ENCODE results near the gene GLI1.

GLI1 gene

DNA sequence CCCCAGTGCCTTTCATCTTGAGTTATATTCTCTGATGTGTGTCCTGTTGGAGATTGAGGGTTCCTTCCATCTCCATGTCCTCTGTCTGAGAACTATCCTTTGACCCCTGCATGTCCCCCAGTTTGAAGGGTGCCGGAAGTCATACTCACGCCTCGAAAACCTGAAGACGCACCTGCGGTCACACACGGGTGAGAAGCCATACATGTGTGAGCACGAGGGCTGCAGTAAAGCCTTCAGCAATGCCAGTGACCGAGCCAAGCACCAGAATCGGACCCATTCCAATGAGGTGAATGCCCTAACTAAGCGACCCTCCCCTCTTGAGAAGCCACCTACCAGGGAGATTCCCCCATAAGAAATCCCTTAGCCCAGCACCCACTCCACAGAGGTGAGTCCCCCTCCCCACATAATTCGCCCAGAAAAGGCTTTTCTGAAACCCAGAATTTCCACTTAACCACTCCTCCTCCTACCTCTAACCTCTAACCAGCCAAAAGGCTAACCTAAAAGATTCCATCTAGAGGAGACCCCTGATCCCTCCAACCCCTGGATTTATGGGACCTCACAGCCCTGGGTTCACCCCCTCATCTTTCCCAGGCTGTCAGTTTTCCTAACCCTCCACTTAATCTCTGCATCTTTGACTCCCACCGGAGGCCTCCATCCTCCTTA lies 7.8 kb downstream of the GLI1 start:
- Histone ChIP-seq H4K20me1 (ENCODE audit: low read depth, low read length) (no peaks in the 10 kb centered on the region), H3K9me3 (ENCODE audit: insufficient read depth, low read length) (no peaks in the 10 kb centered on the region), H3K79me2 (ENCODE audit: insufficient read depth, low read length) (no peaks in the 10 kb centered on the region), H3F3A (ENCODE audit: insufficient read depth) (no peaks in the 10 kb centered on the region), H3K27ac (ENCODE audit: low read depth, low read length) (no peak overlapping the region), H3K4me2 (ENCODE audit: low read depth, low read length, poor library complexity, severe bottlenecking) (no peak overlapping the region), H3K9ac (ENCODE audit: low read length) (no peak overlapping the region), H3K36me3 (ENCODE audit: low read length) (no peaks in the 10 kb centered on the region), H2AFZ (ENCODE audit: low read depth, low read length, severe bottlenecking) (no peak overlapping the region), H3K4me3 (ENCODE audit: insufficient read depth, low read length, poor library complexity, severe bottlenecking) (no peak overlapping the region), H3K9me2 (replicated peaks; ENCODE audit: insufficient read depth, low read length) (no peaks in the 10 kb centered on the region), H3K27me3 (ENCODE audit: low read length) (no peaks in the 10 kb centered on the region)
- TF ChIP-seq CTCF (IDR thresholded peaks at IDR 0.05; ENCODE audit: insufficient read depth, low read length, poor library complexity, severe bottlenecking) (no peak), EZH2phosphoT487 (conservative IDR thresholded peaks at IDR 0.05; ENCODE audit: low read length) (no peak)

- H3K27me3 ChIP-seq (ENCODE audit: low read length) = no peaks in the 10 kb centered on the region
- no peak overlapping the region for H3K9ac ChIP-seq (ENCODE audit: low read length)
- H2AFZ ChIP-seq (ENCODE audit: low read depth, low read length, severe bottlenecking) = no peak overlapping the region
- no peak overlapping the region for H3K4me3 ChIP-seq (ENCODE audit: insufficient read depth, low read length, poor library complexity, severe bottlenecking)
- H3K36me3 ChIP-seq (ENCODE audit: low read length) = no peaks in the 10 kb centered on the region
- H3F3A ChIP-seq (ENCODE audit: insufficient read depth) = no peaks in the 10 kb centered on the region
- H3K9me3 ChIP-seq (ENCODE audit: insufficient read depth, low read length) = no peaks in the 10 kb centered on the region
- H3K79me2 ChIP-seq (ENCODE audit: insufficient read depth, low read length) = no peaks in the 10 kb centered on the region
- no peak for TF ChIP-seq CTCF (IDR thresholded peaks at IDR 0.05; ENCODE audit: insufficient read depth, low read length, poor library complexity, severe bottlenecking)
- no peak for TF ChIP-seq EZH2phosphoT487 (conservative IDR thresholded peaks at IDR 0.05; ENCODE audit: low read length)
- no peak overlapping the region for H3K4me2 ChIP-seq (ENCODE audit: low read depth, low read length, poor library complexity, severe bottlenecking)
- H3K27ac ChIP-seq (ENCODE audit: low read depth, low read length) = no peak overlapping the region
- H4K20me1 ChIP-seq (ENCODE audit: low read depth, low read length) = no peaks in the 10 kb centered on the region
- no peaks in the 10 kb centered on the region for H3K9me2 ChIP-seq (replicated peaks; ENCODE audit: insufficient read depth, low read length)
These were observed 8.3 kb downstream of the GLI1 start for GRCh38 chr12:57467915-57468314.

GRCh38 chr12:57469296-57470164 lies 9.9 kb downstream of the GLI1 start:
- TF ChIP-seq EZH2phosphoT487 (conservative IDR thresholded peaks at IDR 0.05; ENCODE audit: low read length) (no peak), CTCF (IDR thresholded peaks at IDR 0.05; ENCODE audit: insufficient read depth, low read length, poor library complexity, severe bottlenecking) (no peak)
- Histone ChIP-seq H3K4me3 (ENCODE audit: insufficient read depth, low read length, poor library complexity, severe bottlenecking) (no peak overlapping the region), H3K9ac (ENCODE audit: low read length) (no peak overlapping the region), H3K9me2 (replicated peaks; ENCODE audit: insufficient read depth, low read length) (no peaks in the 10 kb centered on the region), H3K4me2 (ENCODE audit: low read depth, low read length, poor library complexity, severe bottlenecking) (no peak overlapping the region), H4K20me1 (ENCODE audit: low read depth, low read length) (no peaks in the 10 kb centered on the region), H3K27ac (ENCODE audit: low read depth, low read length) (no peak overlapping the region), H3K36me3 (ENCODE audit: low read length) (no peaks in the 10 kb centered on the region), H3K79me2 (ENCODE audit: insufficient read depth, low read length) (no peaks in the 10 kb centered on the region), H3F3A (ENCODE audit: insufficient read depth) (no peaks in the 10 kb centered on the region), H3K27me3 (ENCODE audit: low read length) (no peaks in the 10 kb centered on the region), H3K9me3 (ENCODE audit: insufficient read depth, low read length) (no peaks in the 10 kb centered on the region), H2AFZ (ENCODE audit: low read depth, low read length, severe bottlenecking) (no peak overlapping the region)
